IMR-90 (cell line): ENCODE results near the gene IGFBP7. TPM values are rescaled to one million over a fixed set of nuclear protein-coding genes. Genes with fewer than 3 reads are reported as not detected.
A peak's percentile ranks its signal among the peaks of the same experiment; 100 is the strongest.

Source experiments
- ATAC-seq: fragments of 200-7000 bp; cut with Tn5 transposase; 2 replicates; pipeline ENCODE4 v1.9.1; 2020; ENCODE audit warnings: low read depth, mild to moderate bottlenecking, moderate library complexity
- BruUV-seq: library from RNA; stranded (reverse); fragments of 400-500 nt; replicated peaks from 2 replicates; lab custom pipeline; 2021; lab: Mats Ljungman, UMichigan
- CTCF ChIA-PET: fragments of 300-600 bp; formaldehyde crosslinking; extraction: SDS; loops from one replicate; lab custom pipeline; 2021; ENCODE audit warnings: antibody characterized with exemption; lab: Yijun Ruan, JAX
- POLR2A ChIA-PET: fragments of 300-600 bp; sonication (Branson Sonifier 250); formaldehyde crosslinking; loops from one replicate; lab custom pipeline; 2022; ENCODE audit warnings: antibody characterized with exemption; ENCODE audit not compliant: unreplicated experiment; lab: Charles Lee
- DNase-seq: peaks from one replicate; pipeline ENCODE4 v3.0.0; 2013
- H2AFZ ChIP-seq: replicated peaks from 2 replicates; pipeline ENCODE3; 2013; ENCODE audit warnings: low read length, mild to moderate bottlenecking; ENCODE audit not compliant: poor library complexity
- H2AK5ac ChIP-seq: 2 replicates; pipeline ENCODE4 v1.6.1; 2013; ENCODE audit warnings: low read depth, low read length, inconsistent platforms
- H2AK9ac ChIP-seq: replicated peaks from 2 replicates; pipeline ENCODE3; 2013; ENCODE audit warnings: mild to moderate bottlenecking, low read depth, low read length, moderate library complexity; ENCODE audit not compliant: poor library complexity
- H2BK120ac ChIP-seq: 2 replicates; pipeline ENCODE4 v1.6.1; 2013; ENCODE audit warnings: low read depth, low read length, inconsistent platforms
- H2BK15ac ChIP-seq: 3 replicates; pipeline ENCODE4 v1.6.1; 2013; ENCODE audit warnings: low read depth, low read length, inconsistent platforms
- H2BK20ac ChIP-seq: 2 replicates; pipeline ENCODE4 v1.6.1; 2013; ENCODE audit warnings: low read depth, mild to moderate bottlenecking, inconsistent platforms, low read length, moderate library complexity
- H2BK5ac ChIP-seq: 2 replicates; pipeline ENCODE4 v1.6.1; 2013; ENCODE audit warnings: mild to moderate bottlenecking, low read depth, low read length, inconsistent platforms; ENCODE audit not compliant: poor library complexity, severe bottlenecking
- H3K14ac ChIP-seq: replicated peaks from 2 replicates; pipeline ENCODE4 v1.6.1; 2013; ENCODE audit warnings: low read depth, low read length, inconsistent platforms
- H3K18ac ChIP-seq: 2 replicates; pipeline ENCODE4 v1.6.1; 2013; ENCODE audit warnings: low read depth, low read length, control low read depth
- H3K23ac ChIP-seq: 2 replicates; pipeline ENCODE4 v1.6.1; 2013; ENCODE audit warnings: low read depth, low read length, inconsistent platforms
- H3K27ac ChIP-seq: 2 replicates; pipeline ENCODE4 v1.5.1; 2013; ENCODE audit warnings: mild to moderate bottlenecking, control low read depth, low read length; ENCODE audit not compliant: insufficient read depth
- H3K27me3 ChIP-seq: 2 replicates; pipeline ENCODE4 v1.6.1; 2013; ENCODE audit warnings: low read length; ENCODE audit not compliant: control insufficient read depth, insufficient read depth
- H3K36me3 ChIP-seq: 2 replicates; pipeline ENCODE4 v1.6.1; 2013; ENCODE audit warnings: low read length, mixed read lengths; ENCODE audit not compliant: control insufficient read depth, insufficient read depth
- H3K4ac ChIP-seq: 2 replicates; pipeline ENCODE4 v1.6.1; 2013; ENCODE audit warnings: low read depth, low read length, inconsistent platforms
- H3K4me1 ChIP-seq: 2 replicates; pipeline ENCODE4 v1.6.1; 2013; ENCODE audit warnings: low read length, mixed read lengths; ENCODE audit not compliant: control insufficient read depth, insufficient read depth
- H3K4me2 ChIP-seq: 2 replicates; pipeline ENCODE4 v1.6.1; 2013; ENCODE audit warnings: low read depth, mild to moderate bottlenecking, control low read depth, low read length, moderate library complexity
- H3K4me3 ChIP-seq: 2 replicates; pipeline ENCODE4 v1.5.1; 2013; ENCODE audit warnings: low read depth, mild to moderate bottlenecking, control low read depth, low read length, moderate library complexity; ENCODE audit not compliant: insufficient read depth
- H3K56ac ChIP-seq: 2 replicates; pipeline ENCODE4 v1.6.1; 2013; ENCODE audit warnings: low read length, inconsistent platforms; ENCODE audit not compliant: insufficient read depth; ENCODE audit errors: extremely low read depth
- H3K79me1 ChIP-seq, 2 experiments: 2 replicates each; pipeline ENCODE4 v1.6.1; 2013; ENCODE audit warnings: low read length in 2 of 2, inconsistent platforms in 1 of 2, low read depth in 1 of 2
- H3K9ac ChIP-seq: 2 replicates; pipeline ENCODE4 v1.6.1; 2013; ENCODE audit warnings: low read depth, low read length, control low read depth
- H3K9me1 ChIP-seq: 2 replicates; pipeline ENCODE4 v1.6.1; 2013; ENCODE audit warnings: low read length, inconsistent platforms; ENCODE audit not compliant: insufficient read depth
- H3K9me3 ChIP-seq: 2 replicates; pipeline ENCODE4 v1.6.1; 2013; ENCODE audit warnings: low read length; ENCODE audit not compliant: control insufficient read depth, insufficient read depth
- H4K20me1 ChIP-seq: 2 replicates; pipeline ENCODE4 v1.6.1; 2013; ENCODE audit warnings: low read length, inconsistent platforms; ENCODE audit not compliant: insufficient read depth
- H4K5ac ChIP-seq: 2 replicates; pipeline ENCODE4 v1.6.1; 2013; ENCODE audit warnings: mild to moderate bottlenecking, low read depth, low read length, control low read depth
- H4K8ac ChIP-seq, 2 experiments: 2 replicates each; pipeline ENCODE4 v1.6.1; 2013; ENCODE audit warnings: low read depth in 2 of 2, low read length in 2 of 2, control low read depth in 1 of 2, inconsistent platforms in 1 of 2
- H4K91ac ChIP-seq: 2 replicates; pipeline ENCODE4 v1.6.1; 2013; ENCODE audit warnings: low read depth, low read length, inconsistent platforms; ENCODE audit not compliant: insufficient read depth
- CEBPB ChIP-seq: IDR thresholded peaks from 2 replicates; pipeline ENCODE4 v1.6.1; 2012; ENCODE audit warnings: low read depth, low read length, improper control_type of control experiment
- RAD21 ChIP-seq: IDR thresholded peaks from 2 replicates; pipeline ENCODE4 v1.6.1; 2012; ENCODE audit warnings: low read length, improper control_type of control experiment
- RFX5 ChIP-seq: IDR thresholded peaks from 2 replicates; pipeline ENCODE4 v1.8.0; 2012; ENCODE audit warnings: low read depth, mild to moderate bottlenecking, low read length, moderate library complexity
- WGBS, 2 experiments: methylation state at CpG; one replicate each; pipeline versions ENCODE4 v1.1.5 to v1.1.7; 2013; ENCODE audit warnings: missing lambda C conversion rate in 2 of 2; ENCODE audit not compliant: insufficient read length in 1 of 2; ENCODE audit errors: extremely low coverage in 2 of 2; 5-methylcytosine and 5-hydroxymethylcytosine counted together
- dilution Hi-C: fragments of 300-500 bp; cut with HindIII; formaldehyde crosslinking; loops from one replicate; pipeline ENCODE4 v1.14.3; 2018; ENCODE audit warnings: low sequenced_read_pairs; ENCODE audit not compliant: unreplicated experiment
- in situ Hi-C: fragments of 300-500 bp; cut with MboI; formaldehyde crosslinking; loops from 3 replicates; pipeline ENCODE4 v1.14.3; 2019; ENCODE audit warnings: low sequenced_read_pairs, inconsistent platforms, mixed read lengths
- intact Hi-C: fragments of 100-400 bp; cut with micrococcal nuclease; formaldehyde crosslinking; loops from 2 replicates; pipeline ENCODE4 v1.10.0; 2022
- polyA plus RNA-seq, 3 experiments: library from polyadenylated mRNA; depleted of rRNA; stranded (reverse); fragments of >200 nt; gene quantifications; 2 replicates each; pipeline ENCODE4 v1.2.3, GENCODE V29; 2012; ENCODE audit warnings: low replicate concordance in 1 of 3
- total RNA-seq: library from RNA; depleted of rRNA; stranded (reverse); fragments of >200 nt; gene quantifications from 2 replicates; pipeline ENCODE4 v1.2.3, GENCODE V29; 2012

Gene IGFBP7
- total and polyA plus RNA-seq, 2 of the 4 experiments (the other 2 are of a cell fraction): 33.2 to 267 TPM

GRCh38 chr4:57131849-57132742, 21.9 kb upstream of the IGFBP7 start:
- no peaks in the 10 kb centered on the region for H3K79me1 ChIP-seq
- no peak overlapping the region for H3K4me3 ChIP-seq
- intact Hi-C loops (no loop called here), dilution Hi-C loops (no loop called here), in situ Hi-C loops (no loop called here)
- H3K56ac ChIP-seq: no peak overlapping the region
- WGBS, 2 experiments: 100% methylated on average over 1 of the region's 7 CpGs
- H3K9ac ChIP-seq: no peak overlapping the region
- ChIA-PET CTCF (interaction anchor here (0.5 to 1.7 kb wide), 3 partner anchors 13 to 899 kb away, joined by 3 to 6 read pairs (median 5); no protein-coding TSS in a partner anchor), POLR2A (interaction anchor here (1.0 kb wide), 1 partner anchor 12 kb away, joined by 3 read pairs; no protein-coding TSS in a partner anchor)
- H2BK20ac ChIP-seq: no peak overlapping the region; the same call in 1 of the 2 replicates
- H2AK9ac ChIP-seq: no peak overlapping the region
- H3K4me1 ChIP-seq: peaks cover 9% of the 10 kb centered on the region
- no peaks in the 10 kb centered on the region for H3K27me3 ChIP-seq
- no peak overlapping the region; the same call in 1 of the 2 replicates for H3K4me2 ChIP-seq
- DNase-seq (peak; percentile 24), ATAC-seq (peak; percentile 60)
- H2BK15ac ChIP-seq: no peak overlapping the region; the same call in 2 of the 3 replicates
- peak overlapping the region; percentile 21; the same call in 1 of the 2 replicates for H2AK5ac ChIP-seq
- no peak overlapping the region for H2BK120ac ChIP-seq
- H3K9me3 ChIP-seq: peaks cover 7% of the 10 kb centered on the region
- H3K27ac ChIP-seq: no peak overlapping the region
- H3K4ac ChIP-seq: peak overlapping the region; percentile 18; the same call in 1 of the 2 replicates
- no peaks in the 10 kb centered on the region for H4K20me1 ChIP-seq
- BruUV-seq: no TSS peak
- no peak overlapping the region for H2BK5ac ChIP-seq
- peak overlapping the region; percentile 31 for H3K23ac ChIP-seq
- no peaks in the 10 kb centered on the region for H3K36me3 ChIP-seq
- H3K18ac ChIP-seq: no peak overlapping the region
- peak overlapping the region; percentile 64 for H2AFZ ChIP-seq
- 0 out of 4 replicates have a peak overlapping the region, but pooled peaks of 1 of the 2 experiments have one; percentile 24 for H4K8ac ChIP-seq
- peaks cover 5% of the 10 kb centered on the region for H3K9me1 ChIP-seq
- H4K91ac ChIP-seq: no peak overlapping the region; the same call in 1 of the 2 replicates
- no peak overlapping the region for H4K5ac ChIP-seq
- peak overlapping the region; percentile 39; the same call in 1 of the 2 replicates for H3K14ac ChIP-seq
- no peak for TF ChIP-seq RAD21
- no peak for TF ChIP-seq RFX5
- no peak for TF ChIP-seq CEBPB
